PC-9 (cell line): ENCODE measurements around the gene AMOTL1. TPM values are rescaled to one million over a fixed set of nuclear protein-coding genes. Genes with fewer than 3 reads are reported as not detected.

Source experiments
- BruUV-seq: library from RNA; stranded (reverse); fragments of 400-500 nt; replicated peaks from 2 replicates; lab custom pipeline; 2021; lab: Mats Ljungman, UMichigan
- CTCF ChIA-PET: fragments of 300-600 bp; sonication (Branson Sonifier 250); formaldehyde crosslinking; loops from one replicate; lab custom pipeline; 2022; ENCODE audit warnings: antibody characterized with exemption; lab: Charles Lee
- POLR2A ChIA-PET: fragments of 300-600 bp; sonication (Branson Sonifier 250); formaldehyde crosslinking; loops from one replicate; lab custom pipeline; 2022; ENCODE audit warnings: antibody characterized with exemption; ENCODE audit not compliant: unreplicated experiment; lab: Charles Lee
- DNase-seq, 2 experiments: peaks; one replicate each; pipeline versions ENCODE4 v3.0.0 to v3.0.0-alpha.2; 2015 to 2022; ENCODE audit warnings: mixed read lengths in 1 of 2
- H2AFZ ChIP-seq: fragments of 200-600 bp; sonication (generic); 2 replicates; pipeline ENCODE4 v1.8.1; 2017; ENCODE audit warnings: antibody characterized with exemption
- H3F3A ChIP-seq: fragments of 200-600 bp; sonication (generic); 2 replicates; pipeline ENCODE4 v1.8.1; 2017; ENCODE audit warnings: antibody characterized with exemption, mild to moderate bottlenecking, low read depth; ENCODE audit not compliant: insufficient read depth
- H3K27ac ChIP-seq: fragments of 200-600 bp; sonication (generic); 2 replicates; pipeline ENCODE4 v1.6.1; 2016; ENCODE audit warnings: mixed run types
- H3K27me3 ChIP-seq: fragments of 200-600 bp; sonication (generic); 2 replicates; pipeline ENCODE4 v1.6.1; 2016; ENCODE audit warnings: low read depth, mixed run types; ENCODE audit not compliant: insufficient read depth
- H3K36me3 ChIP-seq: fragments of 200-600 bp; sonication (generic); 2 replicates; pipeline ENCODE4 v1.6.1; 2016; ENCODE audit warnings: low read depth, mixed run types
- H3K4me1 ChIP-seq: fragments of 200-600 bp; sonication (generic); replicated peaks from 2 replicates; pipeline ENCODE4 v1.6.1; 2016; ENCODE audit warnings: mixed run types; ENCODE audit not compliant: insufficient read depth
- H3K4me2 ChIP-seq: fragments of 200-600 bp; sonication (generic); 2 replicates; pipeline ENCODE4 v1.6.1; 2017; ENCODE audit warnings: mixed run types
- H3K4me3 ChIP-seq: fragments of 200-600 bp; sonication (generic); 2 replicates; pipeline ENCODE4 v1.6.1; 2016; ENCODE audit warnings: mixed run types
- H3K79me2 ChIP-seq: fragments of 200-600 bp; sonication (generic); 2 replicates; pipeline ENCODE4 v1.6.1; 2017; ENCODE audit warnings: low read depth, mixed run types
- H3K9me2 ChIP-seq: fragments of 200-600 bp; sonication (generic); 2 replicates; pipeline ENCODE4 v1.8.1; 2017; ENCODE audit warnings: mild to moderate bottlenecking; ENCODE audit not compliant: insufficient read depth
- H3K9me3 ChIP-seq: fragments of 200-600 bp; sonication (generic); 2 replicates; pipeline ENCODE4 v1.8.1; 2016; ENCODE audit warnings: low read depth; ENCODE audit not compliant: insufficient read depth
- H4K20me1 ChIP-seq: fragments of 200-600 bp; sonication (generic); 2 replicates; pipeline ENCODE4 v1.8.1; 2017; ENCODE audit not compliant: insufficient read depth
- CTCF ChIP-seq: fragments of 200-600 bp; sonication (generic); conservative IDR thresholded peaks from 2 replicates; pipeline ENCODE4 v1.6.1; 2017; ENCODE audit warnings: mixed run types, antibody characterized with exemption, mild to moderate bottlenecking, moderate library complexity
- EZH2 ChIP-seq: fragments of 200-600 bp; sonication (generic); IDR thresholded peaks from 2 replicates; pipeline ENCODE4 v1.8.0; 2017; ENCODE audit warnings: antibody characterized with exemption, low read depth
- intact Hi-C: fragments of 100-400 bp; cut with micrococcal nuclease; formaldehyde crosslinking; loops from one replicate; pipeline ENCODE4 v1.10.0; 2022; ENCODE audit not compliant: unreplicated experiment
- total RNA-seq: library from RNA; stranded (reverse); gene quantifications from 2 replicates; pipeline ENCODE4 v1.2.3, GENCODE V29; 2021

AMOTL1 gene
- total RNA-seq, 1 experiment from 2014 or later = 60.5 TPM

DNA sequence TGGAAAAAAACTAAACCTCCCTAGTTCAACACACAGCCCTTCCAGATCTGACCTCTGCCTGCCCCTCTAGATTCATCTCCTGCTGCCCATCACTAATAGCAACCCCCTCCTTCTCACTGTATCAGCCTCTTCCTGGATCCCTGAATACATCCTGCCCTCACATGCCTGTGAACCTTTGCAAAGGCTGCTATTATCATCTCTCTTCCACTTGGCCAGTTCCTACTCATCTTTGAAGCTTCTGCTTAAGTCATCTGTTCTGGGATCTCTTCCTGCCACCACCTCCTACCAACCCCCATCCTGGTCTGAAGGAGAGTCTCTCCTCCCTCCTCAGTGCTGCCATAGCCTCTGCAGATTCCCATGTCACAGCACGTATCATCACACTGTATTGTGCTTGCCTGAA is 38.0 kb upstream of the AMOTL1 start:
- Histone ChIP-seq H3K79me2 (no peaks in the 10 kb centered on the region), H2AFZ (no peak overlapping the region), H3K27ac (no peak overlapping the region), H3K27me3 (no peaks in the 10 kb centered on the region), H3K9me2 (no peaks in the 10 kb centered on the region), H3F3A (peaks cover 37% of the 10 kb centered on the region), H3K4me1 (peaks cover 80% of the 10 kb centered on the region), H3K36me3 (no peaks in the 10 kb centered on the region), H3K9me3 (peaks cover 10% of the 10 kb centered on the region; the same call in 1 of the 2 replicates), H4K20me1 (no peaks in the 10 kb centered on the region), H3K4me3 (no peak overlapping the region), H3K4me2 (no peak overlapping the region)
- POLR2A ChIA-PET = no interaction called here
- no TSS peak for BruUV-seq
- CTCF ChIA-PET = interaction anchor here (0.6 kb wide), 1 partner anchor 23 kb away, joined by 5 read pairs; no protein-coding TSS in a partner anchor
- intact Hi-C loops = loop anchor here (5.0 kb wide), 1 partner anchor 37 kb away; the partner anchor contains the start of gene AMOTL1
- TF ChIP-seq EZH2 (no peak), CTCF (no peak)
- DNase-seq = no peak

DNA sequence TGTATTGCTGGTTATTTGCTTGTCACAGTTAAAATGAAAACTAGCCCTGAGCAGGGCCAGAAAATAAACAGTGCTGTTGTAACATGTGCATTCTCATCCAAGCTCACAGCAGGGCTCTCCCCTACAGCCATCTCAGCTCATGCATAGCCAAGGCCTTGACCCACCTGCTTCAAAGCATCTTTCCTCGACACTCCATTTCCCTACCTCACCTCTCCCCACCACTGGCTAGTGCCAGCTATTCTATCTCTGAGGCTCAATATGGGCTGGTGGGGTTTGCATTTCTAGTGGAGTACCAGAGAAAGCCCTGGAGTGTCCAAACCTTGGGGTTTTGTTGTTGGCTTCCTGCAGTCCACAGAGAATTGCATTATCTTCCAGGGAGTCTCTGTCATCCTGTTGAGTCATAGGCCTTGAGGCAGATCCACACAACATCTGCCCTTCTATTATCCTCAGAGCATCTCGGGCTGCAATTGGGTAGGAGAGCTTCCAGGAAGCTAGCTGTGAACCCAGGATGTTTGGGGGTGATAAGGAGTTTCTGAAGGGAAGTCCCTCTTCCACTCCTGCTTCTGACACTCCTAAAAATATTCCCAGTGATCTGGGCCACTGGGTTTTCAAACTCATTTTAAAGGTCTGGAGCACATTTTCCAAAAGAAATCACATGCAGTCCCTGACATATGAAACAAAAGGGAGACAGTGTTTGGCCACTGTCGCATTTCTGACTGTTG is 36.1 kb upstream of the AMOTL1 start:
- peaks cover 10% of the 10 kb centered on the region; the same call in 1 of the 2 replicates for H3K9me3 ChIP-seq
- ChIA-PET POLR2A (interaction anchor here (0.5 kb wide), 1 partner anchor 1367 kb away, joined by 3 read pairs; no protein-coding TSS in a partner anchor), CTCF (no interaction called here)
- 0 out of 2 replicates have a peak overlapping the region, but pooled peaks have one; percentile 13 for H2AFZ ChIP-seq
- peak in 1 of 2 experiments; percentile 83 for DNase-seq
- no peaks in the 10 kb centered on the region for H3K27me3 ChIP-seq
- no peaks in the 10 kb centered on the region for H3K79me2 ChIP-seq
- H3K4me3 ChIP-seq = no peak overlapping the region
- H3K36me3 ChIP-seq = no peaks in the 10 kb centered on the region
- no peaks in the 10 kb centered on the region for H3K9me2 ChIP-seq
- TF ChIP-seq CTCF (no peak), EZH2 (no peak)
- no TSS peak for BruUV-seq
- intact Hi-C loops = loop anchor here (2.0 to 5.0 kb wide), 2 partner anchors 15 to 35 kb away; partner anchors contain the start of gene AMOTL1
- H3F3A ChIP-seq = peaks cover 49% of the 10 kb centered on the region
- H3K4me2 ChIP-seq = peak overlapping the region; percentile 65
- H4K20me1 ChIP-seq = no peaks in the 10 kb centered on the region
- H3K4me1 ChIP-seq = peaks cover 99% of the 10 kb centered on the region
- H3K27ac ChIP-seq = peak overlapping the region; percentile 86

- Histone ChIP-seq H3K9me2 (no peaks in the 10 kb centered on the region), H3K4me1 (peaks cover 99% of the 10 kb centered on the region), H3K36me3 (no peaks in the 10 kb centered on the region), H3K27ac (peak overlapping the region; percentile 86), H3K79me2 (no peaks in the 10 kb centered on the region), H3K4me2 (peak overlapping the region; percentile 65), H3K9me3 (peaks cover 10% of the 10 kb centered on the region; the same call in 1 of the 2 replicates), H3F3A (peaks cover 56% of the 10 kb centered on the region), H3K27me3 (no peaks in the 10 kb centered on the region), H3K4me3 (no peak overlapping the region), H2AFZ (0 out of 2 replicates have a peak overlapping the region, but pooled peaks have one; percentile 13), H4K20me1 (no peaks in the 10 kb centered on the region)
- TF ChIP-seq CTCF = no peak
- TF ChIP-seq EZH2 = no peak
- no TSS peak for BruUV-seq
- intact Hi-C loops = loop anchor here (2.0 to 5.0 kb wide), 2 partner anchors 14 to 35 kb away; partner anchors contain the start of gene AMOTL1
- peak; percentile 52 to 84 for DNase-seq
- ChIA-PET CTCF (no interaction called here), POLR2A (no interaction called here)
Measured at GRCh38 chr11:94732617-94733281, 35.4 kb upstream of the AMOTL1 start.
